Stimulated activated CD4-positive, alpha-beta T cell treated with anti-CD3 and anti-CD28 coated beads, TNF-alpha, amount 100 ng/mL, for 4 hours (primary cell): ENCODE data around the gene TBC1D4.
A peak's percentile ranks its signal among the peaks of the same experiment; 100 is the strongest.

Experiments used
- DNase-seq, 3 experiments: peaks; one replicate each; pipeline ENCODE4 v3.0.0-alpha.2; 2020; ENCODE audit warnings: low read depth in 3 of 3

The TBC1D4 gene, protein sequence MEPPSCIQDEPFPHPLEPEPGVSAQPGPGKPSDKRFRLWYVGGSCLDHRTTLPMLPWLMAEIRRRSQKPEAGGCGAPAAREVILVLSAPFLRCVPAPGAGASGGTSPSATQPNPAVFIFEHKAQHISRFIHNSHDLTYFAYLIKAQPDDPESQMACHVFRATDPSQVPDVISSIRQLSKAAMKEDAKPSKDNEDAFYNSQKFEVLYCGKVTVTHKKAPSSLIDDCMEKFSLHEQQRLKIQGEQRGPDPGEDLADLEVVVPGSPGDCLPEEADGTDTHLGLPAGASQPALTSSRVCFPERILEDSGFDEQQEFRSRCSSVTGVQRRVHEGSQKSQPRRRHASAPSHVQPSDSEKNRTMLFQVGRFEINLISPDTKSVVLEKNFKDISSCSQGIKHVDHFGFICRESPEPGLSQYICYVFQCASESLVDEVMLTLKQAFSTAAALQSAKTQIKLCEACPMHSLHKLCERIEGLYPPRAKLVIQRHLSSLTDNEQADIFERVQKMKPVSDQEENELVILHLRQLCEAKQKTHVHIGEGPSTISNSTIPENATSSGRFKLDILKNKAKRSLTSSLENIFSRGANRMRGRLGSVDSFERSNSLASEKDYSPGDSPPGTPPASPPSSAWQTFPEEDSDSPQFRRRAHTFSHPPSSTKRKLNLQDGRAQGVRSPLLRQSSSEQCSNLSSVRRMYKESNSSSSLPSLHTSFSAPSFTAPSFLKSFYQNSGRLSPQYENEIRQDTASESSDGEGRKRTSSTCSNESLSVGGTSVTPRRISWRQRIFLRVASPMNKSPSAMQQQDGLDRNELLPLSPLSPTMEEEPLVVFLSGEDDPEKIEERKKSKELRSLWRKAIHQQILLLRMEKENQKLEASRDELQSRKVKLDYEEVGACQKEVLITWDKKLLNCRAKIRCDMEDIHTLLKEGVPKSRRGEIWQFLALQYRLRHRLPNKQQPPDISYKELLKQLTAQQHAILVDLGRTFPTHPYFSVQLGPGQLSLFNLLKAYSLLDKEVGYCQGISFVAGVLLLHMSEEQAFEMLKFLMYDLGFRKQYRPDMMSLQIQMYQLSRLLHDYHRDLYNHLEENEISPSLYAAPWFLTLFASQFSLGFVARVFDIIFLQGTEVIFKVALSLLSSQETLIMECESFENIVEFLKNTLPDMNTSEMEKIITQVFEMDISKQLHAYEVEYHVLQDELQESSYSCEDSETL (N-terminal part only)

DNA sequence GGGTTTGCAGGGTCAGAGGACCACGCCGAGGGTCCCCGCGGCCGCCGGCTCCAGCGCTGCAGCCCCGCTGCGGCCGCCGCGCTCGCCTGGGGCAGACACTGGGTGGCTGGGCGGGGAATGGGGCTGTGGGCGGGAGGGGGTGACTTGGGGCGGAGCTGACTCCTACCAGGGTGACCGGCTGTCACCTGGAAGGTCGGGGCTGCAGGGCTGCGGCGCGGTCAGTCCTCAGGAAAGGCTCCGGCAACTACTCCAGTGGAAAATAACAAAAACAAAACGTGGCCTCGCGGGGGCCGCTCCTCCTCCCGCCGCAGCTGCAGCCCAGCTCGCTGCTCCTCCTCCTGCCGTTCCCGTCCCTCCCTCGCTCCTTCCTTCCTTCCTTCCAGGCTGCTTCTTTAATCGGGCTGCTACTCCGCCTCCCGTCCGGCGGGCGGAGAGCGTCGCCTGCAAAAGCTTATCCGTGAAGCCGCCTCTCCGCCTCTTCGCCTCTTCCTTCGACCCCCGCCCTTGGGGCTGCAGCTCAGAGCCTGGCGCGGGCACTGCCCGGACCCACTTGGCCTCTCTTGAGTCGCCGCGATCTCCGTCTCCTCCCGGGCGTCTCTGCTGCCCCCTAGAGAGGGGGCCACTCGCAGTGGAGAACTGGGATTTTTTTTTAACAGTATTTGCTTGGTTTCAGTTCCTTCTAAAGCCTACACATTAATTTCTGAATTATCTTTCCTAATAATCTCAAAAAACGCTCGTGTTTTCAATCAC, at the start of gene TBC1D4:
TSS of gene TBC1D4 (minus strand) at position 100 of the 750 bp plus-strand sequence. CDS start 402 bp downstream, outside the sequence.
- peak in 2 of 3 experiments; percentile 18 to 19 for DNase-seq

DNA sequence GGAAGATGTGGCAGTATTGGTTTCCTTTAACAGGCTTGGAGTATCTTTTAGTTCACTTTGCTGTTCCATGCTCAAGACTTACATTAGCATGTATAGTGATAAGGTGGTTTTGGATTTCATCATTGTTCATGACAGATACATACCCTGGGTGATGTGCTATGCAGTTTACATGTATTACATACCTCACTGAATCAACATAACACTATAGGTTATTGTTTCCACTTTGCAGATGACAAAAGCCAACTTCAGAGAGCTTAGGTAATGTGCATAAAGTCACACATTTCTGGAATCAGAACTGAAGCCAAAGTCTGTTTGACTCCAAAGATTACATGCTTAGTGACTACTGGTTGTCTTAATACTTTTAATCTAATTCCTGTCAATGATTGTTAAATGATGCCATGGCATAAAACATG, 48.6 kb upstream of the TBC1D4 start:
- DNase-seq, result no peak

DNA sequence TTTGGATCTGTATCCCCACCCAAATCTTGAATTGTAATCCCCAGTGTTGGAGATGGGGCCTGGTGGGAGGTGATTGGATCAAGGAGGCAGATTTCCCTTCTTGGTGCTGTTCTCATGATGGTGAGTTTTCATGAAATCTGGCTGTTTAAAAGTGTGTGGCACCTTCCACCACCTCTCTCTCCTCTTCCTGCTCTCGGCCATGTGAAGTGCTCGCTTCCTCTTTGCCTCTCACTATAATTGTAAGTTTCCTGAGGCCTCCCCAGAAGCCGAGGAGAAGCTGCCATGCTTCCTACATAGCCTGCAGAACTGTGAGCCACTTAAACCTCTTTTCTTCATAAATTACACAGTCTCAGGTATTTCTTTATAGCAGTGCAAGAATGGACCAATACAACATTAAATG, 40.0 kb upstream of the TBC1D4 start:
- no peak for DNase-seq

DNA sequence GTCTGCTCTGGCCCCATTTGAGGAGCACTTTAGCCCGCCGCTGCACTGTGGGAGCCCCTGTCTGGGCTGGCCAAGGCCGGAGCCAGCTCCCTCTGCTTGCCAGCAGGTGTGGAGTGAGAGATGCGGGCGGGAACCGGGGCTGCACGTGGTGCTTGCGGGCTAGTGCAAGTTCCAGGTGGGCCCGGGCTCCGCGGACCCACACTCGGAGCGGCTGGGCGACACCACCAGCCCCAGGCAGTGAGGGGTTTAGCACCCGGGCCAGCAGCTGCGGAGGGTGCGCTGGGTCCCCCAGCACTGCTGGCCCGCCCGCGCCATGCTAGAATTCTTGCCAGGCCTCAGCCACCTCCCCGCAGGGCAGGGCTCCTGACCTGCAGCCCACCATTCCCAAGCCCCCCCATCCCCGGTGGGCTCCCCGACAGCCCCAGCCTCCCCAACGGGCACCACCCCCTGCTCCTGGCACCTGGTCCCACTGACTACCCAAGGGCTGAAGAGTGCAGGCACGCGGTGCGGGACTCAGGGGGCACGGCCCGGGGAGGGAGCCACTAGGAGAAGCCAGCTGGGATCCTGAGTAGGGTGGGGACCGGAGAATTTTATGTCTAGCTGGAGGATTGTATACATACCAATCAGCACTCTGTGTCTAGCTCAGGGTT, 36.6 kb upstream of the TBC1D4 start:
- no peak for DNase-seq

DNA sequence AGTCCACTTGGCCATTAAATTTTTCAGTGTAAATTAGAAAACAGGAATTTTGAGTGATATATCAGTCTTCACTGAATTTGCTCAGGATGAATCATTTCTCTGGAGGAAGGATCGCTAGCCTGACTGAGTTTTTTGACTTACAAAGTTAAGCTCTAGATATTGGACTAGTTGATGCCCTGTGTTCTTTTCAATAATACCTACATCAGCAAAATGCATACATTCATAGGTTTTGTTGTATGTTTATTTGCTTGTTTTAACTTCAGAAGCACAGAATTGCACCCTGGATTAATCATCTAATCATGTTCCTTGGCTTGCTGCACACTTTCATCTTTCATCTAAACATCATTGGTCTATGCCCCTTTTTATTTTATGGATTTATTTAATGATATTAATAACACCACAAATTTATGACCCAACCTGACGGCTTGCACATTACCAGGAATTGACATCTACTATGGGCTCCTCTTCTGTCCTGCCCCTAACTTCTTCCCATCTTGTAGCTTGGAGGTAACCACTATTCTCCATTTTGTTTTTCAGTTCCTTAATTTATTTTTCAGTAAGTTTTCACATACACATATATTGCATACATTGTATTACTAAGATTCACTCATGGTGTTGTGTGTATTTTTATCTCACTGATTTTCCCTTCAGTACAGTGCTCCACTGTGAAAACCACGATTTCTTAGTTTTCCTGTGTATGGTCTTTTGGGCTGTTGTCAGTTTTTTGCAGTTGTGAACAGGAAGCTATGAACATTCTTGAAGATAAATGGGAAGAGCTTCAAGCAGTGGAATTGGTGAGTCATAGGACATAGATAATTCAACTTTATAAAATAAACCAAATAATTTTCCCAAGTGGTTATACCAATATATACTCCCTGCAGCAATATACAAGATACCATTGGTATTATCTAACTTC, 32.4 kb upstream of the TBC1D4 start:
- no peak for DNase-seq

DNA sequence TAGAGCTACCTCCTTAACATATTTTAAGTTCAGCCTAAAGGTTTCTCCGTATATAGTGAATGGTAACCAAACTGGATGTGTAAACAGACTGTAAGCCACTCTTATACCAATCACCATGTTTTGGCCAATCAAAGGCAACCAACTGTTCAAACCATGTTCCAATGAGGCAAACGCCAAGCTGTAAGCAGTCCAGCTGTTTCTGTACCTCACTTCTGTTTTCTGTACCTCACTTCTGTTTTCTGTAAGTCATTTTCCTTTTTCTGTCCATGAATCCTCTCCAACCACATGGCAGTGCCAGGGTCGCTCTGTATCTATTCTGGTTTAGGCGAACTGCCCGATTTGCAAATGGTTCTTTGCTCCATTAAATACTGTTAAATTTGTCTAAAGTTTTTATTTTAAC, 31.3 kb upstream of the TBC1D4 start:
- DNase-seq, result no peak

DNA sequence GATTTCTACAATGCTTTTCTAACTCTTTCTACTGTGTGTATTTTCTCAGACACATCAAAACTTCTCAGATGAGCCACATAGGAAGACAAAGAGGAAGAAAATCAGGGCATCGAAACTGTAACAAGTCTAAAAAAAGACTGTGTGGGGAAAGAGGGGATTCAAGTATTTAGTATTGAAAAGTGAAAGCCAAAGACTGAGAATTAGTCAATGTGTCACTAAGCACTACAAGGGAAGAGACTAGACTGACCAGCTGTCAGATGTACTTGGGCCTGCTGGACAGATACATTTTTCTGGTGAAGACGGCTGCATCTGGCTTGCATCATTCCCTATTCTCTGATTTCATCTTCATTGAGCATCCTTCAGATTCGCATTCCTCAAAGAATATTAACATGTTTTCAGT, 30.3 kb upstream of the TBC1D4 start:
- DNase-seq, result no peak

DNA sequence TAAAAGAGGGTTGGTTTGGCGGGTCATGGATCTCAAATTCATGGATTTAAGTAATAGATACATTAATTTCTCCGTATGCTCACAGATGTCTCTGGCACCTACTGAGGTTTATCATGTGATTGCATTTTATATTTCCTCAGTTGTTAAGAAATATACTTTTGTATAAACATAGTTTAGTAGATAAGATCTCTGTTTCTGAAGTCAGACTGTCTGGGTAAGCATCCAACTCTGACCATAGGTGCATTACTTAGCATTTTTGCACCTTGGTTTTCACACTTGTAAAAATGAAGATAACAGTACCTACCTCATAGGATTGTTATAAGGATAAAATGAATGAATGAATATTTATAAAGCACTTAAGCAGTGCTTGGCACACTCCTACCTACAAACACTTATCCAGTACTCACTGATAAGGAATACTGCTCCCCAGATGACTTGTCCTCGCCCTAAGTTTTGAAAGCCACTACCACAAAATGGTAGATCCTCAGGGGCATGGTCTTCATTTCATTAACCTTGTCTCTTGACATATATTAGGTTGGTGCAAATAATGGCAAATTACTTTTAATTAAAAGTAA, 29.2 kb upstream of the TBC1D4 start:
- DNase-seq, result no peak

DNA sequence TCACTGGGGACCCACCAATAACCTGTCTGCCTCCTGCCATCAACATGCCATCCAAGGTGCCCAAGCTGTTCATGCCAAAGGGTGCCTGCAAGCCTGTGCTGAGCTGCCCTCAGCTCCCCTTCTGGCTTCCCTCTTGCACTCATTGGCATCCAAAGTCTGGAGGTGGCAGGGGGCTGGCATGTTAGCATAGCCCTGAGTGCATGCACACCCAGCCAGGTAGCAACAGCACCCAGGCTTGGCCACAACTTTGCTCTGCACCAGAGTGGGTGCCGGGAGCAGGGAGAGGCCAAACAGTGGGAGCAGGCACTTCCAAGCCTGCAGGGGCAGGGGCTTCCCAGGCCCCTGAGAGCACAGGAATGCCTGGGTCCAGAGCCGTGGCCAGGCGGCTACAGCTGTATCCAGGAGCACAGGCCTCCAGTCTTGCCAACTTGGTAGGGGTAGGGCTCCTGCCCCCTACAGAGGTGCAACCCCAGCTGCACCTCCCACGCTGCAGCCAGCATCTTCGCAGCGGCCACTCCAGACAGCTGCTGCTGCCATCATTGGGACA, 26.1 kb upstream of the TBC1D4 start:
- DNase-seq, result no peak

DNA sequence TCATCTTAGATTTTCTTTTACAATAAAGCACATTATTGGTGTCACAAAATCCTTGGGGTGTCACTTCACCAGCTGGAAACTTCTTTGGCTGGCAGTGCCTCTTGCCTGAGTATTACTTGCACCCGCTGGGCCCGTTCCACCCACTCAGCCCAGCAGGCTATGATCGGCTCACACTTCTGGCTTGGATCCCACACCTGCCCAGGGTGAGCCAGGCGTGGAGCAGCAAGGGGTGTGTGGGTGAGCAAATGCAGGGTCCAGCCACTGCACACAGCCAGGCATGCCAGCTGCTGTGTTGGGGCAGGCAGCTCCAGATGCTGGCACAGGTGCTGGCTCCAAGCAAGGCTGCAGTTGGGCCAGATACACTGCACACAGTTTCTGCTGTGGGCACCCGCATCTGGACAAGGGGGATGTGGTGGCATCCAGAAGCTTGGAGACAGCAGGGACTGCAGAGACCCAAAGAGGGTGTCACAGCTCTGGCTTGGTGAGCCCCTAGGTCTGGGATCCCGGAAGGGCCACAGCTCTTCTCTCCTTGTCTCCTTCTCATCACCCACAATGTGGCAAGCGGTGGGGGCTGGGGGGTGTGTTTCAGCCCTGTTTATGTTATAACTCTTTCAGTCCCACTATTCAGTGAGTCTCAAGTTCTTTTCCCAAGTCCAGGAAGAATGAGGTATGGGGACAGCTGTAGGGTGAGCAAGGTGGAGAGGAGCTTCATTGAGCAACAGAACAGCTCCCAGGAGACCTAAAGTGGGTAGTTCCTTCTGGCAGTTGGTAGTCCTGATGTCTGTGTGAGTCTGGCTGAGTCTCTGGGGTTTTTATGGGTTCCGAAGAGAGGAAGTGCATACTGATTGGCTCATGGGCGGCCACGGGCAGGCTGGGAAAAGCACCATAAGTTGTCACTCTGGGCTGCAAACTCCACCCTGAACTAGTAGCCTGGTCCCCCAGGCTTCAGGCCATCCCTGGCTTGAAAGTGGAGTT, 25.3 kb upstream of the TBC1D4 start:
- DNase-seq, result no peak

DNA sequence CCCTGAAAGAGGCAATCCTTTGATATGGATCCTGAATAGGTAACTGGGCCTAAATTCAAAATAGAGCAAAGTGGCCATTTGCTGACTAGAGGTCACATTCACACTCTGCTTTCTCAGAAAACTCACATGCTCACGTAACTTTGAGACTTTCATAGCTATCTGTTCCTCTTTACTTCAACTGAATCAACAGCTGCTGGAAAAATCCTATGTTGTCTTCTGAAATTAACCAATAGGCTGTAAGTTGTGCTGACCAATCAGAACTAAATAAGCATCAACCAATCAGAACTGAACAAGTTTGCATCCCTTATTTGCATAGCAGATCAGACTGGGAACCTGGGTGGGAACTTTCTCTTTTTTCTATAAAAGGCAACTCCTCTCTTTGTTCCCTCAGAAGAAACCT, 24.0 kb upstream of the TBC1D4 start:
- DNase-seq, result no peak

DNA sequence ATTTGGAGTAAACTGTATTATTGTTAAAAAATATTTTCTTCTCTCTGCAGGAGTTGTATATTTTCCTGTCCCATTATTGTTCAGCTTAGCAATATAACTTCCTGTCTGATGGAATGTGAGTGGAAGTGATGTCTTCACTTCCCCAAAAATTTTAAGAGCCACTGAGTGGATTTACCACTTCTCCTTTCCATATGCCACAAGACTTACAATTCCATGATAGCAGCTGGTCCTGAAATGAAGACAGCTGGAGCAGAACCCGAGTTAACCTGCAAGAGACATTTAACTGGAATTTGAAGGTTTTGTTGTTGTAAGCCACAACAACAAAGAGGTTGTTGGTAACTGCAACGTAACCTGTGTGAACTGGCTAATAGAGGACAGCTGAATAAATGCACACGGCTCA, 23.4 kb upstream of the TBC1D4 start:
- no peak for DNase-seq

DNA sequence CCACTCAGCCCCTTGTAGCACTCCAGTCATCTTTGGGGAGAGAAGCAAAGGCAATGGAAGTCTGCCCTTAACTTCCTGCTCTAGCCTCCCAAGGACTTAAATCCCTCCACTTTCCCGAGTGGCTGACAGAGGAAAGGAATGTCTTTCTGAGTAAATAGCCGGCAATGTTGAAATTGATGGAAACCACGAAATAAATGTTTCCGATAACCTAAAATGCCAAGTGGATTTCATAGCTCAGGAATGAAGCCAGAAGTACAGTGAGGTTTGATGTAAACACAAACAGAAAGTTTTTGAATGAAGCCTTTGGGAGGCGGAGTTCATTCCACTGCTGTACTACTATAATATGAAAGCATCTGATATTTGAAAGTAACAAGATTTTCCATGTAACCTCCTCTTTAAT, 14.0 kb upstream of the TBC1D4 start:
- no peak for DNase-seq

DNA sequence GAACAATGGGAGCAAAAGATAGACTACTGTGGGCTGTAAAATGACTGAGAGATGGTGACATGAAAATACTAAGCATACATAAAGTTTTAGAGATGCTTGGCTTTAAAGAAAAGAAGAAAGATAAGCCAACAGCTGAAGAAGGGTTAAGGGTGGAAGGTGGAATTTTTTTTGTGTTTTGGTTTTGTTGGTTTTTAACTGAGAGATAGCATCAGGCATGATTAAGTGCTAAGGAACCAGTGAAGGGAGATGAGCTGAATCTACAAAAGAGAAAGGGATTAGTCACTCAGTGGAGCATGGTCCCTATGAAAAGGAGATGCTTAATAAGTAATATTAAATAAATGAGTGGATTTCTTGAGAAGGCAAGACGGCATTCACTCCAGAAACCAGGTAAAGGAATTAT, 12.5 kb upstream of the TBC1D4 start:
- no peak for DNase-seq

DNA sequence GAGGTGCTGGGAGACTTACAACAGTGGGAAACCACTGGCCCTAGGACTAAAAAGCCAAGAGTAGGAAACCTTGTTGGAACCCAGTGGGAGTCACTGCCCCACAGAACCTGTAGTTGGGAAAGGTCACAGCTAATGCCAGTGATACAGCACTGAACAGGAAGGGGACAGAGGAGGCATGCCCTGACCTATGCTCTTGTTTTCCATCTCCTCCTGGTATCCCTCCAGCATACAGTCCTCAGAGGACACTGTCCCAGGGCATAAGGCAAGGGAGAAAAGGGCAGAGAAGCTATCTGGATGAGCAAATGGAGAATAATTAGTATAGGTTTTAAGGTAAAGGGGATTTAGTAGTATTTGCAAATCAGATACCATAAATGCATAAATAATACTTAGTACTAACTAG, 11.2 kb upstream of the TBC1D4 start:
- DNase-seq, result no peak

DNA sequence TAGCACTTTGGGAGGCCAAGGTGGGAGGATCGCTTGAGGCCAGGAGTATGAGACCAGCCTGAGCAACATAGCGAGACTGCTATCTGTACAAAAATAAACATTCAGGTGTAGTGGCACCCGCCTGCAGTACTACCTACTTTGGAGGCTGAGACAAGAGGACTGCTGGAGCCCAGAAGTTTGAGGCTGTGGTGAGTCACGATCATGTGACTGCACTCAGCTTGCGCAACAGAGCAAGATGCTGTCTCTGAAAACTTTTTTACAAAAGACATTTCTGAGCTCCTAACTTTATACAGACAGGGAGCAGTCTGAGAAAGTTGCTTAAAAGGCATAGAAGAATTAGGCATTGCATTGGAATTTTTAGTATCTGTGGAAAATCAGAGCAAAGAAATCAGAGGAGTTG, 10.4 kb upstream of the TBC1D4 start:
- no peak for DNase-seq

DNA sequence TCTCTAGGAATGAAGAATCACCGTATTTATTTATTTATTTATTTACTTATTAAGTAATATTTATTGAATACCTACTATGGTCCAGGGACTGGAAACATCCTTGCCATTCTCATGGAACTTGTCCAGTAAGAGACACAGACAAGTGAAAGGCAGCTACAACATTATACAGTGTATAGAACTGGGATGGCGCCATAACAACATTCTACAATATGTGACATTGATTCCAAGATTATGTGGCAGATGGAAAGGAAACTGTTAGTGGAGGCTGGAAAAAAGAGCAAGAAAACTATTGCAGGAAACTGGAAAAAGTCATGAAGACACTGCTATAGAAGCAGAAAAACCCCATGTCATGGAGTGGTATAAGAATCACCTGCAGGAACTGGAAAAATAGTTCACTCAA, 9.4 kb upstream of the TBC1D4 start:
- no peak for DNase-seq
